Activated CD4-positive, alpha-beta T cell treated with anti-CD3 and anti-CD28 coated beads, Interleukin-2, amount 50 U/mL, for 48 hours (primary cell): ENCODE results near the gene MTRF1.
A peak's percentile ranks its signal among the peaks of the same experiment; 100 is the strongest.
"Not testable (repeated sequence)": the region's sequence is repeated elsewhere in the genome, so short reads cannot be mapped to it uniquely, and the experiment has no call there.

ENCODE experiments used
- DNase-seq, 2 experiments: peaks; one replicate each; pipeline ENCODE4 v3.0.0-alpha.2; 2020

Gene MTRF1

GRCh38 chr13:41263261-41263971 lies at the start of gene MTRF1:
Gene MTRF1, minus strand, starts transcription at chr13:41263576. Its CDS starts 2,669 bp downstream, at chr13:41260907.
- peak; percentile 77 to 82 for DNase-seq

- no peak for DNase-seq
These were observed 49.7 kb upstream of the MTRF1 start for GRCh38 chr13:41313117-41313516.

DNA sequence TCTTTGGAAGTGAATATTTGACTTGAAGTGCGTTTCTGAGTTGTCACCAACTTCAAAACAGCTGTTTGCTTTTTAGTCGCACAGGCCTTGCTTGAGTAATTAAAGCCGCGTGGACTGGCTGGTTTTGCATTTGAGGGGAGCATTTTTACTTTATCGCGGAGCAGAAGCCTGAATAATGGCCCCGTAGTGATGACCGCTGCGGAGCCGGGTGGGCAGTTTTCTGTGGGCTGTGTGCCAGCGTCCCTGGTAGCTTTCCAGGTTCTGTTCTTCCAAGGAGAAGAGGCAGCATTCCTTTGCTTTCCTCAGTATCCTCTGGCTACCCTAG lies 48.8 kb upstream of the MTRF1 start:
- peak in 1 of 2 experiments; percentile 25 for DNase-seq

- peak; percentile 47 to 58 for DNase-seq
These were observed 48.2 kb upstream of the MTRF1 start for GRCh38 chr13:41311406-41312175.

- peak; percentile 96 to 97 for DNase-seq
These were observed 47.6 kb upstream of the MTRF1 start, which contains the start of gene NAA16 for GRCh38 chr13:41310963-41311405. Gene NAA16, plus strand, starts transcription at chr13:41311267. Its CDS starts 262 bp downstream, at chr13:41311529.

GRCh38 chr13:41307884-41308640 lies 44.7 kb upstream of the MTRF1 start:
- no peak for DNase-seq

GRCh38 chr13:41306271-41307145 lies 43.1 kb upstream of the MTRF1 start:
- DNase-seq, result no peak

DNA sequence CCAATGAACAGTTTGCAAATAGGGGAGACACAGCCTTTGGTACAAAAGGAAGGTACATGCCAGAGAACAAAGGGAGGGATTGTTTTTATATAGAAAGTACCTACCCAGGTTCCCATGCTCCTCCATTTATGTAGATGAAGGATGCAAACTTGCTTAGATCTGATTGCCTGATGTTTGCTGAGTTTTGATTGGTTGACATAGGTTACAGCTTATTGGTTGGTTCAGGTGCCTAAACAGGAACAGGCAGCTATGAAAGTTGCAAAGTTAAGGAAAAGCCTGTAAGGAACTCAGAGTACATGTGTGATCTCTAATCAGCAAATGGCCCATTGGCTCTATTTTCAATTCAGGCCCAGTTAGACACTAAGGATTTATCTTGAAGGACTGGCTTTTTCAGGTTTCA lies 41.2 kb upstream of the MTRF1 start:
- no peak for DNase-seq

GRCh38 chr13:41302743-41303142 lies 39.4 kb upstream of the MTRF1 start:
- no peak for DNase-seq

GRCh38 chr13:41299316-41300094 lies 36.1 kb upstream of the MTRF1 start:
- DNase-seq, result no peak

DNA sequence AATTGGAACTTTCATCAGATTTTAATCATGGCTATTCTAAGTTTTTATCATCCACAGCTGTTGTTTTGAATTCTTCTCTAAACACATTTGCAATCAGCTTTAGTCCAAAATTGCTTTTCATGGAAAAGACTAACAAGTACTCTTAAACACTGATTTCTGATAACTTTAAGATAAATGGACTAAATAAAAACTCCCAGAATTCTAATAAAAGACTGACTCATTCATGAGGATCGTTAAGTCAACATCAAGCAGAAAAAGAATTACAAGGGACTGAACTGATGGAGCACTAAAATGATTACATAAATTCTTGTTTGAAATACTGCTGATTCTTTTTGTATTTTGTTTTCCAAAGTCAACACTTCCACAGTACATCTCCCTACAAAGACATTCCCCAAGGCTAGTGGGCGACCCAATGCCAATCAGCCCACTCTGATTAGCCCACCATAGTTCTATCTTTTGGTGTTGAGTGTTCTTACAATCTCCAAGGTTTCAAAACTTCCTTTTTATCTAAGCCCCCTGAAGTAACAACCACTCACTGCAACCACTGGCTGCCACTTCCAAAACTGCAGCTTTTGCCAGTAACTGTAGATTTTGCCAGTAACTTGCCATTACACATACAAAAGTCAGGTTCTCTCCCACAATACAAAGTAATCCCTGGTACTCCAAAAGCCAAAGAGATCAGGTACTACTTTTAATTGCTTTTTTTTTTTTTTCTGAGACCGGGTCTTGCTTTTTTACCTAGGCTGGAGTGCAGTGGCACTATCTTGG lies 33.7 kb upstream of the MTRF1 start:
- no peak for DNase-seq

- DNase-seq, result no peak
These were observed 32.6 kb upstream of the MTRF1 start for GRCh38 chr13:41295973-41296372.

DNA sequence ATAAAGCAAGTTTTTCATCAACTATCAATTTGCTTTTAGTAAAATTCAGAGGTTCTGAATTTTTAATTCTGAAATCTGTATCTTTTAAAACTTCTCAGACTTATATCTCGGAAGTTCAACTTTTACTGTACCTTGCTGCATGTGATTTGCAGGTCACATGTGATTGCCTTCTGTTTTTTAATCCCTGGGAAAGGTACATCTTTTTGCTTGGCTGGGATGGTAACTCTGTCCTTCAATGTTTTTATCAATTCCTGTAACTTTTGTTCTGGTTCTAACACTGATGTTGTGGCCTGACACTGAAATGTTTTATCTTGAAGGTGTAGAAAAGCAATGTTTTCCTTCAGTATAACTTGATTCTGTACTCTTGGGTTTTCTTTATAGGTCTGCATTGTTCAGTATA lies 31.5 kb upstream of the MTRF1 start:
- no peak for DNase-seq

- no peak for DNase-seq
These were observed 29.9 kb upstream of the MTRF1 start for GRCh38 chr13:41293272-41293671.

- no peak for DNase-seq
These were observed 27.9 kb upstream of the MTRF1 start for GRCh38 chr13:41291246-41291645.

DNA sequence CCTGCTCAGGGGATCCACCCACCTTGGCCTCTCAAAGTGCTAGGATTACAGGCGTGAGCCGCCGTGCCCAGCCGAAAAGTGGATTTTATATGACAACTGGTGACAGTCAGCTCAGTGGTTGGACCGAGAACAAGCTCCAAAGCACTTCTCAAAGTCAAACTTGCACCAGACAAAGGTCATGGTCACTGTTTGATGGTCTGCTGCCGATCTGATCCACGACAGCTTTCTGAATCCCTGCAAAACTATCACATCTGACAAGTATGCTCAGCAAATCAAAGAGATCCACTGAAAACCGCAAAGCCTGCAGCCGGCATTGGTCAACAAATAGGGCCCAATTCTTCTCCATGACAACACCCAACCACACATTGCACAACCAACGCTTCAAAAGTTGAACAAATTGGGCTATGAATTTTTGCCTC lies 26.1 kb upstream of the MTRF1 start:
- no peak for DNase-seq

DNA sequence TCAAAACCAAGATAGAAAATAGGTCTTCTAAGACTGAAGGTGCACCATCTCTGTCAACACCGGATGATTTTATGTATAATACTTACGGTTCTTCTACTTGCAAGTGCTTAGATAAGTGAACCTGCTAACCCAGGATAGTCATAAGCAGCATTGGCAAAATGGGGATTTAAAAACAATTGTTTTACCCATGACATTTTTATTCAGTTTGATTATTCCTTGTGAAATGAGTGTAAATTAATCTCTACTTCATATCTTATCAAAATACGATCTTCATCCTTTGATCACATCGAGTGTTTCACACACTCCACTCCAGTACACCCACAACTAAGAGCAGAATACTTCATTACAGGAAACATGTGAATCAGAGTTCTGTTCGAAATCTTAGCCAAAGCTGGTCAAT lies 23.0 kb upstream of the MTRF1 start:
- no peak for DNase-seq

DNA sequence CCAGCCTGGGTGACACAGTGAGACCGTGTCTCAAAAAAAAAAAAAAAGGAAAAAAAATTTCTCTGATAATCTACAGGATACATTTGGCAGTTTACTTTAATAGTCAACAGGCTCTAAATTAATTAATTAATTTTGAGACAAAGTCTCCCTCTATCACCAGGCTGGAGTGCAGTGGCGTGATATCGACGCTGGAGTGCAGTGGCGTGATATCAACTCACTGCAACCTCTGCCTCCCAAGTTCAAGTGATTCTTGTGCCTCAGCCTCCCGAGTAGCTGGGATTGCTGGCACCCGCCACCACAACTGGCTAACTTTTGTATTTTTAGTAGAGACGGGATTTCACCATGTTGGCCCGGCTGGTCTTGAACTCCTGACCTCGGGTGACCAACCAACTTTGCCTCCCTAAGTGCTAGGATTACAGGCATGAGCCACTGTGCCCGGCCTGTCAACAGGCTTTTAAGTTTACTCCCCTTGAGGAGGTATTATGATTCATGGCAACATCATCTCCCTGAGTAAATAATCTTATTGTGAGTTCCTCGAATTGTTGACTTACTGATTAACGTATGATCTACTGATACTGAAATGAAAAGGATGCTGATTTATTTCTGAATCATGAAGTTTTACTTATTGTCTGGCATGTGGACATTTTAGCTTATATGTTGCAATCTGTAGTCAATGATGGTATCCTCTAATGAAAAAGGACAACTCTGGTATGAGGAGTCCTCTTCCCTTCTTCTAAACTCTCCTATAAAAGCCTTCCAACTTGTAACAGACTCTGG lies 21.3 kb upstream of the MTRF1 start:
- no peak for DNase-seq

- DNase-seq, result no peak
These were observed 18.8 kb upstream of the MTRF1 start for GRCh38 chr13:41282129-41282571.

GRCh38 chr13:41279156-41279555 lies 15.8 kb upstream of the MTRF1 start:
- DNase-seq, result not testable (repeated sequence)
